ENCODE measurements around the gene INSIG2.

DNA sequence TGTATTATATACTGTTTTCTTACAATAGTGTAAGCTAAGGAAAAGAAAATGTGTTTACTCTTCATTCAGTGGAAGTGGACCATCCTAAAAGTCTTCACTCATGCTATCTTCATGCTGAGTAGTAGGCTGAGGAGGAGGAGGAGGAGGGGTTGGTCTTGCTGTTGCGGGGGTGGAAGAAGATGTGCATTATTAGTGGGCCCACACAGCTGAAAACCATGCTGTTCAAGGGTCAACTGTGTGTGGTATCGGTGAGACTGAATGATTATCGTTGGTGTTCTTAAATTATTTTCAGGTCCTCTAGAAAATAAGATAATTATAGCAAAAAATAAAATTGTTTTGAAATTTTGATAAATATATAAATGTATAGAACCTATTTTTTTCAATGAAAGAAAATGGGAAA is 22.0 kb downstream of the INSIG2 start:
- TF ChIP-seq, protein P1, sequence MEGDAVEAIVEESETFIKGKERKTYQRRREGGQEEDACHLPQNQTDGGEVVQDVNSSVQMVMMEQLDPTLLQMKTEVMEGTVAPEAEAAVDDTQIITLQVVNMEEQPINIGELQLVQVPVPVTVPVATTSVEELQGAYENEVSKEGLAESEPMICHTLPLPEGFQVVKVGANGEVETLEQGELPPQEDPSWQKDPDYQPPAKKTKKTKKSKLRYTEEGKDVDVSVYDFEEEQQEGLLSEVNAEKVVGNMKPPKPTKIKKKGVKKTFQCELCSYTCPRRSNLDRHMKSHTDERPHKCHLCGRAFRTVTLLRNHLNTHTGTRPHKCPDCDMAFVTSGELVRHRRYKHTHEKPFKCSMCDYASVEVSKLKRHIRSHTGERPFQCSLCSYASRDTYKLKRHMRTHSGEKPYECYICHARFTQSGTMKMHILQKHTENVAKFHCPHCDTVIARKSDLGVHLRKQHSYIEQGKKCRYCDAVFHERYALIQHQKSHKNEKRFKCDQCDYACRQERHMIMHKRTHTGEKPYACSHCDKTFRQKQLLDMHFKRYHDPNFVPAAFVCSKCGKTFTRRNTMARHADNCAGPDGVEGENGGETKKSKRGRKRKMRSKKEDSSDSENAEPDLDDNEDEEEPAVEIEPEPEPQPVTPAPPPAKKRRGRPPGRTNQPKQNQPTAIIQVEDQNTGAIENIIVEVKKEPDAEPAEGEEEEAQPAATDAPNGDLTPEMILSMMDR (IDR thresholded peaks at IDR 0.05), result no peak
- no peak for TF ChIP-seq POLR2A (IDR thresholded peaks at IDR 0.05)

Data from adrenal gland (tissue), 5 donors.